Mesenchymal stem cell (in vitro differentiated cells and primary cell): ENCODE results near the gene ADAM11.
"Not testable (repeated sequence)": the region's sequence is repeated elsewhere in the genome, so short reads cannot be mapped to it uniquely, and the experiment has no call there.

Experiments used
- DNase-seq: peaks from one replicate; pipeline ENCODE4 v3.0.0-alpha.2; 2013
- H2AFZ ChIP-seq: one replicate; pipeline ENCODE4 v1.6.1; 2013; ENCODE audit warnings: low read depth, mild to moderate bottlenecking, control low read depth, inconsistent platforms, low read length, moderate library complexity
- H2AK5ac ChIP-seq: 2 replicates; pipeline ENCODE4 v1.6.1; 2013; ENCODE audit warnings: low read length, moderate library complexity, mild to moderate bottlenecking, inconsistent platforms; ENCODE audit not compliant: severe bottlenecking
- H2BK120ac ChIP-seq: one replicate; pipeline ENCODE4 v1.6.1; 2013; ENCODE audit warnings: low read depth, mild to moderate bottlenecking, inconsistent platforms, low read length, moderate library complexity
- H2BK12ac ChIP-seq, 2 experiments: one replicate each; pipeline ENCODE4 v1.6.1; 2013; ENCODE audit warnings: inconsistent platforms in 2 of 2, low read length in 2 of 2, mild to moderate bottlenecking in 2 of 2, moderate library complexity in 2 of 2, control low read depth in 1 of 2
- H2BK15ac ChIP-seq: one replicate; pipeline ENCODE4 v1.6.1; 2013; ENCODE audit warnings: mild to moderate bottlenecking, low read depth, inconsistent platforms; ENCODE audit not compliant: poor library complexity, severe bottlenecking
- H2BK5ac ChIP-seq: 2 replicates; pipeline ENCODE4 v1.6.1; 2013; ENCODE audit warnings: low read depth, mild to moderate bottlenecking, low read length, control low read depth, inconsistent platforms; ENCODE audit not compliant: poor library complexity, severe bottlenecking
- H3K14ac ChIP-seq, 2 experiments: one replicate each; pipeline ENCODE4 v1.6.1; 2013; ENCODE audit warnings: inconsistent platforms in 2 of 2, low read length in 2 of 2, control low read depth in 1 of 2, mild to moderate bottlenecking in 1 of 2, moderate library complexity in 1 of 2
- H3K18ac ChIP-seq, 2 experiments: one replicate each; pipeline ENCODE4 v1.6.1; 2013; ENCODE audit warnings: inconsistent platforms in 2 of 2, low read length in 2 of 2, control low read depth in 1 of 2, low read depth in 1 of 2, mild to moderate bottlenecking in 1 of 2
- H3K23ac ChIP-seq, 2 experiments: one replicate each; pipeline ENCODE4 v1.6.1; 2013; ENCODE audit warnings: inconsistent platforms in 2 of 2, low read length in 2 of 2, mild to moderate bottlenecking in 2 of 2, moderate library complexity in 2 of 2, control low read depth in 1 of 2
- H3K27ac ChIP-seq: 2 replicates; pipeline ENCODE4 v1.5.1; 2013; ENCODE audit warnings: mild to moderate bottlenecking, moderate library complexity, low read length, control low read depth, inconsistent platforms; ENCODE audit not compliant: poor library complexity, severe bottlenecking
- H3K27me3 ChIP-seq, 2 experiments: 2 replicates each; pipeline versions ENCODE4 v1.6.1 to v1.7.0; 2013; ENCODE audit warnings: low read length in 2 of 2, mild to moderate bottlenecking in 2 of 2, moderate library complexity in 2 of 2, control low read depth in 1 of 2, inconsistent platforms in 1 of 2; ENCODE audit not compliant: control insufficient read depth in 1 of 2, insufficient read depth in 1 of 2
- H3K36me3 ChIP-seq, 2 experiments: 2 replicates each; pipeline versions ENCODE4 v1.6.1 to v1.7.0; 2013; ENCODE audit warnings: low read length in 2 of 2, control low read depth in 1 of 2, inconsistent platforms in 1 of 2, low read depth in 1 of 2, mild to moderate bottlenecking in 1 of 2; ENCODE audit not compliant: insufficient read depth in 2 of 2, control insufficient read depth in 1 of 2
- H3K4ac ChIP-seq, 2 experiments: one replicate each; pipeline ENCODE4 v1.6.1; 2013; ENCODE audit warnings: inconsistent platforms in 2 of 2, low read length in 2 of 2, mild to moderate bottlenecking in 2 of 2, moderate library complexity in 2 of 2, control low read depth in 1 of 2, low read depth in 1 of 2
- H3K4me1 ChIP-seq: 2 replicates; pipeline ENCODE4 v1.6.1; 2013; ENCODE audit warnings: low read depth, low read length, control low read depth; ENCODE audit not compliant: control insufficient read depth, insufficient read depth
- H3K4me2 ChIP-seq: 2 replicates; pipeline ENCODE4 v1.6.1; 2013; ENCODE audit warnings: low read length, mild to moderate bottlenecking, inconsistent platforms; ENCODE audit not compliant: poor library complexity, severe bottlenecking
- H3K4me3 ChIP-seq, 2 experiments: 2 replicates each; pipeline versions ENCODE4 v1.5.1 to v1.7.0; 2013; ENCODE audit warnings: low read length in 2 of 2, mild to moderate bottlenecking in 2 of 2, control low read depth in 1 of 2, low read depth in 1 of 2; ENCODE audit not compliant: insufficient read depth in 1 of 2
- H3K79me1 ChIP-seq: replicated peaks from 2 replicates; pipeline ENCODE4 v1.6.1; 2013; ENCODE audit warnings: mild to moderate bottlenecking, control low read depth, low read length, inconsistent platforms; ENCODE audit not compliant: poor library complexity, severe bottlenecking
- H3K9ac ChIP-seq: 2 replicates; pipeline ENCODE4 v1.7.0; 2013; ENCODE audit warnings: mild to moderate bottlenecking, low read length, moderate library complexity
- H3K9me3 ChIP-seq: 2 replicates; pipeline ENCODE4 v1.7.0; 2013; ENCODE audit warnings: mild to moderate bottlenecking, low read length; ENCODE audit not compliant: control insufficient read depth
- H4K8ac ChIP-seq: one replicate; pipeline ENCODE4 v1.6.1; 2013; ENCODE audit warnings: inconsistent platforms, mild to moderate bottlenecking, low read length, moderate library complexity
- H4K91ac ChIP-seq: one replicate; pipeline ENCODE4 v1.6.1; 2013; ENCODE audit warnings: mild to moderate bottlenecking, low read length, inconsistent platforms
- WGBS: methylation state at CpG from one replicate; pipeline ENCODE4 v1.1.7; 2013; ENCODE audit warnings: mixed read lengths; 5-methylcytosine and 5-hydroxymethylcytosine counted together

ADAM11 gene

GRCh38 chr17:44807093-44807816 is 48.5 kb downstream of the ADAM11 start:
- 62% methylated on average over 3 of the region's 4 CpGs for WGBS
- Histone ChIP-seq H2AFZ (no peak overlapping the region), H2BK120ac (peak overlapping the region; percentile 19), H3K27ac (peak overlapping the region; percentile 30), H3K9me3 (no peaks in the 10 kb centered on the region), H3K18ac (no peak overlapping the region), H3K23ac (no peak overlapping the region), H3K14ac (no peak overlapping the region), H2AK5ac (no peak overlapping the region), H2BK5ac (no peak overlapping the region), H3K4me3 (no peak overlapping the region), H3K27me3 (no peaks in the 10 kb centered on the region), H3K36me3 (peaks cover 13 to 29% of the 10 kb centered on the region in 2 experiments), H3K4ac (no peak overlapping the region), H3K9ac (peak overlapping the region; percentile 33), H3K79me1 (peaks cover 21% of the 10 kb centered on the region), H4K91ac (no peak overlapping the region), H3K4me2 (no peak overlapping the region), H2BK12ac (no peak overlapping the region), H2BK15ac (no peak overlapping the region), H3K4me1 (peaks cover 2% of the 10 kb centered on the region), H4K8ac (no peak overlapping the region)
- DNase-seq = no peak

DNA sequence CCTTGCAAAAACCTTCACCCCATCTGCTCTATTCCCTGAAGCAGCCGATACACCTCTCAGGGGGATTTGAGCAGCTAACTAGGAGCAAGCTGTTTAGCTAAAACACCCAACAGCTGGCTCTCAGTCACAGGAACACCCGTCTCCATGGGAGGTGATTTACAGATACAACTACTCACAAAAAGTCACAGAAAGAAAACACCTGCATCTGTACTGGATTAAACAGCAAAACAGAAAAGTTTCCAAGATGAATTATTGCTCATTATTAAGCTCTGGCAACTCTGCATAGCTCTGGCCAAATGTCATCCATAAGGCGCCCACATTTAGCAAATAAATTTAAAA is 49.0 kb downstream of the ADAM11 start:
- no peak overlapping the region for H4K8ac ChIP-seq
- H3K27me3 ChIP-seq = no peaks in the 10 kb centered on the region
- H3K36me3 ChIP-seq = peaks cover 13 to 28% of the 10 kb centered on the region in 2 experiments
- no peak overlapping the region for H3K23ac ChIP-seq
- 29% methylated on average over 2 of the region's 3 CpGs for WGBS
- no peak overlapping the region for H3K4me2 ChIP-seq
- no peak overlapping the region for H2AFZ ChIP-seq
- H3K9me3 ChIP-seq = no peaks in the 10 kb centered on the region
- no peak overlapping the region for H4K91ac ChIP-seq
- H3K79me1 ChIP-seq = peaks cover 21% of the 10 kb centered on the region
- no peak for DNase-seq
- H2BK5ac ChIP-seq = no peak overlapping the region
- peaks cover 2% of the 10 kb centered on the region for H3K4me1 ChIP-seq
- H3K4me3 ChIP-seq = no peak overlapping the region
- no peak overlapping the region for H3K18ac ChIP-seq
- no peak overlapping the region for H2AK5ac ChIP-seq
- H3K9ac ChIP-seq = peak overlapping the region; percentile 33
- no peak overlapping the region for H3K14ac ChIP-seq
- H3K27ac ChIP-seq = peak overlapping the region; percentile 30
- no peak overlapping the region for H2BK12ac ChIP-seq
- H2BK120ac ChIP-seq = peak overlapping the region; percentile 19
- no peak overlapping the region for H2BK15ac ChIP-seq
- no peak overlapping the region for H3K4ac ChIP-seq

GRCh38 chr17:44808156-44808555 is 49.4 kb downstream of the ADAM11 start:
- WGBS = 80% methylated on average over 4 of the region's 4 CpGs
- Histone ChIP-seq H3K27me3 (no peaks in the 10 kb centered on the region), H2BK5ac (no peak overlapping the region), H3K9me3 (no peaks in the 10 kb centered on the region), H3K27ac (peak overlapping the region; percentile 30), H3K9ac (no peak overlapping the region), H2AK5ac (peak overlapping the region; percentile 3), H3K4me2 (no peak overlapping the region), H3K18ac (peak overlapping the region in 1 of 2 experiments; percentile 21), H2AFZ (no peak overlapping the region), H3K36me3 (peaks cover 13 to 27% of the 10 kb centered on the region in 2 experiments), H3K79me1 (peaks cover 21% of the 10 kb centered on the region), H2BK15ac (no peak overlapping the region), H2BK12ac (no peak overlapping the region), H4K91ac (peak overlapping the region; percentile 34), H3K4me1 (peaks cover 2% of the 10 kb centered on the region), H4K8ac (peak overlapping the region; percentile 82), H3K14ac (no peak overlapping the region), H3K23ac (no peak overlapping the region), H2BK120ac (no peak overlapping the region), H3K4ac (no peak overlapping the region), H3K4me3 (no peak overlapping the region)
- no peak for DNase-seq

DNA sequence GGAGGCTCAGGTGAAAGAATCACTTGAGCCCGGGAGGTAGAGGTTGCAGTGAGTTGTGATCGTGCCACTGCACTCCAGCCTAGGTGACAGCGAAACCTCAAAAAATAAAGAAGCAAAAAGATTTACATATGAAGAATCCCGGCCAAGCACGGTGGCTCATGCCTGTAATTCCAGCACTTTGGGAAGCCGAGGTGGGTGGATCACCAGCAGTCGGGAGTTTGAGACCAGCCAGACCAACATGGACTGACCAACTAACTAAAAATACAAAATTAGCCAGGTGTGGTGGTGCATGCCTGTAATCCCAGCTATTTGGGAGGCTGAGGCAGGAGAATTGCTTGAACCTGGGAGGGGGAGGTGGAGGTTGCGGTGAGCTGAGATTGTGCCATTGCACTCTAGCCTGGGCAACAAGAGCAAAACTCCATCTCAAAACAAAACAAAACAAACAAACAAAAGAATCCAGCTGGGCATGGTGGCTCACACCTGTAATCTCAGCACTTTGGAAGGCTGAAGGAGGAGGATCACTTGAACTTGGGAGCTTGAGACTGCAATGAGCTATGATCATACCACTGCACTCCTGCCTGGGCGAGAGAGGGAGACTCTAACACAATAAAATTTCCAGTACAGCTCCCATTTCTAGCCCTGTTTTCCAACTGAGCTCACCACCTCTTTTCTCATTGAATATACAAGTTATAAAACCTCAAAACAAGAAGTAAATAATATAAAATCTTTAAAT is 50.0 kb downstream of the ADAM11 start:
- peak overlapping the region; percentile 82 for H4K8ac ChIP-seq
- peaks cover 21% of the 10 kb centered on the region for H3K79me1 ChIP-seq
- not testable (repeated sequence) for H2BK120ac ChIP-seq, DNase-seq, H3K9ac ChIP-seq, H2AFZ ChIP-seq, H2BK5ac ChIP-seq, H3K23ac ChIP-seq, H3K4ac ChIP-seq, H3K18ac ChIP-seq, H3K14ac ChIP-seq, H2BK15ac ChIP-seq, H2BK12ac ChIP-seq, H3K4me3 ChIP-seq, H3K4me2 ChIP-seq, H4K91ac ChIP-seq, H3K9me3 ChIP-seq, H3K27me3 ChIP-seq, H3K4me1 ChIP-seq, H3K27ac ChIP-seq
- peaks cover 13 to 20% of the 10 kb centered on the region in 2 experiments for H3K36me3 ChIP-seq
- WGBS = 93% methylated on average over 8 of the region's 9 CpGs
- peak overlapping the region; percentile 61 for H2AK5ac ChIP-seq
